ENCODE measurements around the gene PTRH1.

PTRH1 gene

GRCh38 chr9:127664678-127665507, 50.6 kb downstream of the PTRH1 start:
- in situ Hi-C loops (cut with MboI; ENCODE audit: low sequenced_read_pairs) = no loop called here

GRCh38 chr9:127664324-127664677, 51.2 kb downstream of the PTRH1 start:
- in situ Hi-C loops (cut with MboI; ENCODE audit: low sequenced_read_pairs) = no loop called here

Data from hTERT RPE-1 (cell line).